Measurements from ENCODE around the gene OSBPL6.

GRCh38 chr2:178233428-178233827 is 39.1 kb downstream of the OSBPL6 start:
- TF ChIP-seq SIN3A (IDR thresholded peaks at IDR 0.05; ENCODE audit: borderline replicate concordance, insufficient read depth, low read depth, low read length) (no peak), CTCF (IDR thresholded peaks at IDR 0.05) (no peak)

All from Panc1 (cell line).